ENCODE results near the gene LRFN3. TPM values are rescaled to one million over a fixed set of nuclear protein-coding genes. Genes with fewer than 3 reads are reported as not detected.

LRFN3 gene
- total and polyA plus RNA-seq, 2 of the 4 experiments (the other 2 are of a cell fraction) = 0.36 to 4.8 TPM

GRCh38 chr19:35925501-35925900, 10.7 kb upstream of the LRFN3 start:
- Histone ChIP-seq H3K27me3 (ENCODE audit: control insufficient read depth, insufficient read depth, low read length) (peaks cover 10% of the 10 kb centered on the region), H3K9me1 (ENCODE audit: insufficient read depth, low read length) (no peaks in the 10 kb centered on the region), H2BK15ac (ENCODE audit: low read depth, low read length) (no peak overlapping the region), H3K18ac (ENCODE audit: low read depth, low read length) (no peak overlapping the region), H4K8ac (ENCODE audit: low read depth in 2 of 2, low read length in 2 of 2) (no peak overlapping the region), H2AK5ac (ENCODE audit: low read depth, low read length) (no peak overlapping the region), H2BK20ac (ENCODE audit: low read depth, low read length) (no peak overlapping the region), H3K36me3 (ENCODE audit: control insufficient read depth, insufficient read depth, low read length) (no peaks in the 10 kb centered on the region), H4K20me1 (ENCODE audit: insufficient read depth, low read length) (no peaks in the 10 kb centered on the region), H3K4me1 (ENCODE audit: control insufficient read depth, insufficient read depth, low read length) (no peaks in the 10 kb centered on the region), H3K4me3 (ENCODE audit: insufficient read depth, low read depth, low read length) (no peak overlapping the region), H3K14ac (replicated peaks; ENCODE audit: low read depth, low read length) (no peak overlapping the region), H2AFZ (replicated peaks; ENCODE audit: low read length, poor library complexity) (no peak overlapping the region), H2AK9ac (replicated peaks; ENCODE audit: low read depth, low read length, poor library complexity) (no peak overlapping the region), H3K4me2 (ENCODE audit: low read depth, low read length) (no peak overlapping the region), H3K9me3 (ENCODE audit: control insufficient read depth, insufficient read depth, low read length) (peaks cover 8% of the 10 kb centered on the region), H2BK5ac (ENCODE audit: low read depth, low read length, poor library complexity, severe bottlenecking) (no peak overlapping the region), H3K23ac (ENCODE audit: low read depth, low read length) (no peak overlapping the region), H4K91ac (ENCODE audit: insufficient read depth, low read depth, low read length) (no peak overlapping the region), H3K4ac (ENCODE audit: low read depth, low read length) (no peak overlapping the region), H2BK120ac (ENCODE audit: low read depth, low read length) (no peak overlapping the region), H4K5ac (ENCODE audit: low read depth, low read length) (no peak overlapping the region), H3K27ac (ENCODE audit: insufficient read depth, low read length) (no peak overlapping the region), H3K9ac (ENCODE audit: low read depth, low read length) (no peak overlapping the region), H3K79me1 (ENCODE audit: low read depth in 1 of 2, low read length in 2 of 2) (no peaks in the 10 kb centered on the region), H3K56ac (ENCODE audit: extremely low read depth, insufficient read depth, low read length) (no peak overlapping the region)
- dilution Hi-C loops (cut with HindIII; ENCODE audit: low sequenced_read_pairs, unreplicated experiment) = no loop called here
- WGBS, 2 experiments (ENCODE audit: extremely low coverage in 2 of 2, insufficient read length in 1 of 2) = 0% methylated on average over 1 of the region's 3 CpGs; no CpG with 5 or more reads in 1 of the 2 experiments
- CTCF ChIA-PET = no interaction called here
- POLR2A ChIA-PET (ENCODE audit: unreplicated experiment) = no interaction called here
- intact Hi-C loops (cut with micrococcal nuclease) = no loop called here
- DNase-seq (no peak), ATAC-seq (ENCODE audit: low read depth) (no peak)
- TF ChIP-seq MAFK (IDR thresholded peaks at IDR 0.05; ENCODE audit: low read depth, low read length) (no peak), CHD1 (IDR thresholded peaks at IDR 0.05; ENCODE audit: low read depth, low read length) (no peak), FOS (IDR thresholded peaks at IDR 0.05; ENCODE audit: low read depth, low read length) (no peak), POLR2A (IDR thresholded peaks at IDR 0.05; ENCODE audit: low read depth, low read length) (no peak)
- TF ChIP-seq, protein P1, sequence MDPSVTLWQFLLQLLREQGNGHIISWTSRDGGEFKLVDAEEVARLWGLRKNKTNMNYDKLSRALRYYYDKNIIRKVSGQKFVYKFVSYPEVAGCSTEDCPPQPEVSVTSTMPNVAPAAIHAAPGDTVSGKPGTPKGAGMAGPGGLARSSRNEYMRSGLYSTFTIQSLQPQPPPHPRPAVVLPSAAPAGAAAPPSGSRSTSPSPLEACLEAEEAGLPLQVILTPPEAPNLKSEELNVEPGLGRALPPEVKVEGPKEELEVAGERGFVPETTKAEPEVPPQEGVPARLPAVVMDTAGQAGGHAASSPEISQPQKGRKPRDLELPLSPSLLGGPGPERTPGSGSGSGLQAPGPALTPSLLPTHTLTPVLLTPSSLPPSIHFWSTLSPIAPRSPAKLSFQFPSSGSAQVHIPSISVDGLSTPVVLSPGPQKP (IDR thresholded peaks at IDR 0.05; ENCODE audit: borderline replicate concordance, low read depth, low read length) = no peak
- TF ChIP-seq, protein P2, sequence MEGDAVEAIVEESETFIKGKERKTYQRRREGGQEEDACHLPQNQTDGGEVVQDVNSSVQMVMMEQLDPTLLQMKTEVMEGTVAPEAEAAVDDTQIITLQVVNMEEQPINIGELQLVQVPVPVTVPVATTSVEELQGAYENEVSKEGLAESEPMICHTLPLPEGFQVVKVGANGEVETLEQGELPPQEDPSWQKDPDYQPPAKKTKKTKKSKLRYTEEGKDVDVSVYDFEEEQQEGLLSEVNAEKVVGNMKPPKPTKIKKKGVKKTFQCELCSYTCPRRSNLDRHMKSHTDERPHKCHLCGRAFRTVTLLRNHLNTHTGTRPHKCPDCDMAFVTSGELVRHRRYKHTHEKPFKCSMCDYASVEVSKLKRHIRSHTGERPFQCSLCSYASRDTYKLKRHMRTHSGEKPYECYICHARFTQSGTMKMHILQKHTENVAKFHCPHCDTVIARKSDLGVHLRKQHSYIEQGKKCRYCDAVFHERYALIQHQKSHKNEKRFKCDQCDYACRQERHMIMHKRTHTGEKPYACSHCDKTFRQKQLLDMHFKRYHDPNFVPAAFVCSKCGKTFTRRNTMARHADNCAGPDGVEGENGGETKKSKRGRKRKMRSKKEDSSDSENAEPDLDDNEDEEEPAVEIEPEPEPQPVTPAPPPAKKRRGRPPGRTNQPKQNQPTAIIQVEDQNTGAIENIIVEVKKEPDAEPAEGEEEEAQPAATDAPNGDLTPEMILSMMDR (conservative IDR thresholded peaks at IDR 0.05; ENCODE audit: low read depth, low read length) = no peak
- BruUV-seq (replicated peaks) = no TSS peak
- in situ Hi-C loops (cut with MboI; ENCODE audit: low sequenced_read_pairs) = no loop called here
